Fibroblast of lung (primary cell): ENCODE measurements around the gene FRY. TPM values are rescaled to one million over a fixed set of nuclear protein-coding genes. Genes with fewer than 3 reads are reported as not detected.

ENCODE experiments used
- DNase-seq, 2 donors: peaks; one replicate each; pipeline versions ENCODE4 v3.0.0 to v3.0.0-alpha.2; 2010; ENCODE audit warnings: low read depth in 2 of 2
- H2AFZ ChIP-seq: 2 replicates; pipeline ENCODE4 v1.5.1; 2012; ENCODE audit warnings: low read length, control low read depth, inconsistent platforms
- H3K27ac ChIP-seq: 2 replicates; pipeline ENCODE4 v1.5.1; 2011; ENCODE audit warnings: low read length, control low read depth; ENCODE audit not compliant: insufficient read depth
- H3K27me3 ChIP-seq: 2 replicates; pipeline ENCODE4 v1.5.1; 2011; ENCODE audit warnings: mild to moderate bottlenecking, low read length; ENCODE audit not compliant: control insufficient read depth, insufficient read depth
- H3K36me3 ChIP-seq: 2 replicates; pipeline ENCODE4 v1.5.1; 2011; ENCODE audit warnings: low read length; ENCODE audit not compliant: control insufficient read depth, insufficient read depth
- H3K4me1 ChIP-seq: 2 replicates; pipeline ENCODE4 v1.5.1; 2011; ENCODE audit warnings: low read length; ENCODE audit not compliant: control insufficient read depth, insufficient read depth; ENCODE audit errors: extremely low read depth
- H3K4me2 ChIP-seq: 2 replicates; pipeline ENCODE4 v1.5.1; 2011; ENCODE audit warnings: low read length, control low read depth; ENCODE audit not compliant: insufficient read depth; ENCODE audit errors: extremely low read depth
- H3K4me3 ChIP-seq, 4 experiments: fragments of 200-600 bp in 1 of 4; sonication (generic) in 1 of 4; replicated peaks in 1 of 4; 2 replicates each; pipeline ENCODE4 v1.5.1; 2011 to 2016; ENCODE audit warnings: low read length in 4 of 4, low read depth in 3 of 4, mild to moderate bottlenecking in 3 of 4, control low read depth in 2 of 4, inconsistent platforms in 1 of 4, mixed read lengths in 1 of 4; ENCODE audit not compliant: insufficient read depth in 1 of 4; ENCODE audit errors: control extremely low read depth in 1 of 4
- H3K79me2 ChIP-seq: 2 replicates; pipeline ENCODE4 v1.5.1; 2012; ENCODE audit warnings: mild to moderate bottlenecking, low read length, inconsistent platforms; ENCODE audit not compliant: control insufficient read depth, insufficient read depth
- H3K9ac ChIP-seq: 2 replicates; pipeline ENCODE4 v1.5.1; 2011; ENCODE audit warnings: mild to moderate bottlenecking, low read length, control low read depth; ENCODE audit not compliant: insufficient read depth
- H3K9me3 ChIP-seq: 2 replicates; pipeline ENCODE4 v1.5.1; 2012; ENCODE audit warnings: low read depth, low read length; ENCODE audit not compliant: control insufficient read depth, insufficient read depth
- H4K20me1 ChIP-seq: 2 replicates; pipeline ENCODE4 v1.5.1; 2011; ENCODE audit warnings: low read length; ENCODE audit not compliant: control insufficient read depth, insufficient read depth; ENCODE audit errors: extremely low read depth
- EZH2 ChIP-seq: IDR thresholded peaks from 2 replicates; pipeline ENCODE4 v1.5.1; 2012; ENCODE audit warnings: low read length, control low read depth, mild to moderate bottlenecking; ENCODE audit errors: missing control alignments
- polyA plus RNA-seq, 2 donors: library from polyadenylated mRNA; depleted of rRNA in 1 of 2; stranded (reverse) in 1 of 2; unstranded in 1 of 2; fragments of >200 nt; gene quantifications; 2 replicates each; pipeline ENCODE4 v1.2.1, GENCODE V29; 2011 to 2012; ENCODE audit warnings: missing spikeins in 1 of 2
- total RNA-seq: library from RNA; depleted of rRNA; stranded (reverse); fragments of >200 nt; gene quantifications from 2 replicates; pipeline ENCODE4 v1.2.1, GENCODE V29; 2014
- TF ChIP-seq, protein P1 (sequence below), 2 donors: IDR thresholded peaks in 1 of 2; conservative IDR thresholded peaks in 1 of 2; 1 replicate in 1 of 2; 2 replicates in 1 of 2; pipeline ENCODE4 v1.5.1; 2011 to 2012; ENCODE audit warnings: low read length in 2 of 2, control low read depth in 1 of 2, inconsistent platforms in 1 of 2, low read depth in 1 of 2, mild to moderate bottlenecking in 1 of 2

FRY gene
- total and polyA plus RNA-seq, 2 donors (not counting 1 experiment from before 2014, with no cell fraction given): 8.8 to 18.3 TPM

DNA sequence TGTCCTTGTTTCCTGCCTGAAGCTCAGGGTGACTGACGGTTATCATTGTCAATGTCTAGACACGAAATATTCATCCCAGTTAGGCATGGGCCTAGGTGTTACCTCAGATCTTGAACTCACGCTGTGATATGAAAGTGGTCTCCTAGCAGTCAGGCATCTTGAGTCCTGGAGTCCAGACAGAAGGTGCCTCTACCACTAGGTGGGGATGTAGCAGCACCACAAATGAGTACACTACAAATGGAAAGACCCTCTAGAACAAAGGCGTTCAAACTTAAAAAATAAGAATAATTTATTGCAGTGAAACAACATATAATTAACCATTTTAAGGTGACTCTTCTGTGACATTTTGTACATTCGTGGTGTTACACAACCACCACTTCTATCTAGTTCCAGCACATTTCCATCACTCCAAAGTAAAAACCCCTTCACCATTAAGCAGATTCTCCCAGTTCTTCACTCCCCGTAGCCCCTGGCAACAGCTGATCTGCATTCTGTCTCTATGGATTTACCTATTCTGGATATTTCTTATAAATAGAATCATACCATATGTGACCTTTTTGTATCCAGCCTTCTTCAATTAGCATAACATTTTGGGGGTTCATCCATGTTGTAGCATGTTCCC lies 11.9 kb upstream of the FRY start:
- peak overlapping the region; percentile 58 for H2AFZ ChIP-seq
- no peaks in the 10 kb centered on the region for H4K20me1 ChIP-seq
- H3K9ac ChIP-seq: no peak overlapping the region
- no peaks in the 10 kb centered on the region for H3K36me3 ChIP-seq
- TF ChIP-seq EZH2: no peak
- TF ChIP-seq, protein P1, sequence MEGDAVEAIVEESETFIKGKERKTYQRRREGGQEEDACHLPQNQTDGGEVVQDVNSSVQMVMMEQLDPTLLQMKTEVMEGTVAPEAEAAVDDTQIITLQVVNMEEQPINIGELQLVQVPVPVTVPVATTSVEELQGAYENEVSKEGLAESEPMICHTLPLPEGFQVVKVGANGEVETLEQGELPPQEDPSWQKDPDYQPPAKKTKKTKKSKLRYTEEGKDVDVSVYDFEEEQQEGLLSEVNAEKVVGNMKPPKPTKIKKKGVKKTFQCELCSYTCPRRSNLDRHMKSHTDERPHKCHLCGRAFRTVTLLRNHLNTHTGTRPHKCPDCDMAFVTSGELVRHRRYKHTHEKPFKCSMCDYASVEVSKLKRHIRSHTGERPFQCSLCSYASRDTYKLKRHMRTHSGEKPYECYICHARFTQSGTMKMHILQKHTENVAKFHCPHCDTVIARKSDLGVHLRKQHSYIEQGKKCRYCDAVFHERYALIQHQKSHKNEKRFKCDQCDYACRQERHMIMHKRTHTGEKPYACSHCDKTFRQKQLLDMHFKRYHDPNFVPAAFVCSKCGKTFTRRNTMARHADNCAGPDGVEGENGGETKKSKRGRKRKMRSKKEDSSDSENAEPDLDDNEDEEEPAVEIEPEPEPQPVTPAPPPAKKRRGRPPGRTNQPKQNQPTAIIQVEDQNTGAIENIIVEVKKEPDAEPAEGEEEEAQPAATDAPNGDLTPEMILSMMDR (conservative IDR thresholded peaks at IDR 0.05 in 1 of 2, IDR thresholded peaks at IDR 0.05 in 1 of 2; ENCODE audit: low read depth in 1 of 2, low read length in 2 of 2): peak; percentile 85 to 93
- no peak overlapping the region for H3K4me2 ChIP-seq
- DNase-seq: peak; percentile 63 to 86
- no peak overlapping the region for H3K4me3 ChIP-seq
- H3K9me3 ChIP-seq: no peaks in the 10 kb centered on the region
- no peak overlapping the region for H3K27ac ChIP-seq
- no peaks in the 10 kb centered on the region for H3K27me3 ChIP-seq
- H3K79me2 ChIP-seq: no peaks in the 10 kb centered on the region
- peaks cover 3% of the 10 kb centered on the region for H3K4me1 ChIP-seq

DNA sequence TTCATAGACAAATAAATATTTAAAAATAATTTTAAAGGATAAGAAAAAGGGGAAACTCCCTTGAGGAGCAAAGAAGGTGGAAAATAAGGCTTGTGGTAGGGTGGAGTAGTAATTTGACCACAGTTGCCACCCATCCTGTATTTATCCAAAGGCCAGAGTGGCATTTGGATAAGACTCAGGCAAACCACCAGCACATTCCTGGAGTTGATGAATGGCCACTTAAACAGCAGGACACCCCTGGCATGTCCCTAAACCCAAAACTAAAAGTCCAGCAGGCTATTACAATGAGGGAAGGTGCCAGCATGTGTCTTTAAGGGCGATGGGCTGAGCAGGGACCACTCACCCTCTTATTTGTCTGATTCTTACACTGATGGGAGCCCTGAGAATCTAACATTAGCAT lies 9.8 kb upstream of the FRY start:
- Histone ChIP-seq H2AFZ (no peak overlapping the region), H3K27me3 (no peaks in the 10 kb centered on the region), H4K20me1 (no peaks in the 10 kb centered on the region), H3K4me2 (no peak overlapping the region), H3K9ac (no peak overlapping the region), H3K9me3 (no peaks in the 10 kb centered on the region), H3K4me3 (no peak overlapping the region), H3K27ac (no peak overlapping the region), H3K36me3 (no peaks in the 10 kb centered on the region), H3K79me2 (no peaks in the 10 kb centered on the region), H3K4me1 (peaks cover 3% of the 10 kb centered on the region)
- TF ChIP-seq EZH2: no peak
- TF ChIP-seq, protein P1 (conservative IDR thresholded peaks at IDR 0.05 in 1 of 2, IDR thresholded peaks at IDR 0.05 in 1 of 2; ENCODE audit: low read depth in 1 of 2, low read length in 2 of 2): no peak
- DNase-seq: no peak

DNA sequence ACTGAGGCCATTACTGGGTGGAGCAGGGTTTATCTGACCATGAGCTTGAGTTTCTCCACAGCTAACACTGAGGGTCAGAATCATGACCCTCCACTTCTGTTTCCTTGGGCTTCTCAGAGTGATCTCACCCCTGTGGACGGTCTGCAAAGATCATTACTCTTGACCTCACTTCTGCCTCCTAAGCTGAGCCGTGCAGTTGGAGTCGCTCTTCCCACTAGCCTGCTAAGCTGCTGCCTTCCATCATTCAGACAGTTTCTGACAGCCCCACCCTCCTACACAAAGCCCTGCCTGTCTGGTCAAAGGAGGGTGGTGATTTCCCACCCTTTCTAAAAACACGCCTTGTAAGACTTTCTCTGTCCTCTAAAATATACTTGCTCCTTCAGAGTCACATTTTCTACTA lies 9.3 kb upstream of the FRY start:
- Histone ChIP-seq H3K9ac (no peak overlapping the region), H3K27ac (no peak overlapping the region), H4K20me1 (no peaks in the 10 kb centered on the region), H2AFZ (peak overlapping the region; percentile 18), H3K9me3 (no peaks in the 10 kb centered on the region), H3K4me2 (no peak overlapping the region), H3K4me3 (no peak overlapping the region), H3K79me2 (no peaks in the 10 kb centered on the region), H3K4me1 (peaks cover 3% of the 10 kb centered on the region), H3K36me3 (no peaks in the 10 kb centered on the region), H3K27me3 (no peaks in the 10 kb centered on the region)
- peak in 1 of 2 donors; percentile 27 for DNase-seq
- TF ChIP-seq EZH2: no peak
- TF ChIP-seq, protein P1 (conservative IDR thresholded peaks at IDR 0.05 in 1 of 2, IDR thresholded peaks at IDR 0.05 in 1 of 2; ENCODE audit: low read depth in 1 of 2, low read length in 2 of 2): no peak
